ENCODE measurements around the gene SYN1.

- TF ChIP-seq CTCF (IDR thresholded peaks at IDR 0.05) (no peak), EZH2 (IDR thresholded peaks at IDR 0.05) (no peak)
Observed at GRCh38 chrX:47539860-47540259, 79.8 kb downstream of the SYN1 start.

Data from neural progenitor cell (in vitro differentiated cells).